DMS 273 (cell line): ENCODE results near the gene PLG.
"Not testable (repeated sequence)": the region's sequence is repeated elsewhere in the genome, so short reads cannot be mapped to it uniquely, and the experiment has no call there.

Experiments used
- DNase-seq: peaks from one replicate; lab custom pipeline; 2025; ENCODE audit not compliant: unreplicated experiment; lab: John Stamatoyannopoulos, UW

Gene PLG

DNA sequence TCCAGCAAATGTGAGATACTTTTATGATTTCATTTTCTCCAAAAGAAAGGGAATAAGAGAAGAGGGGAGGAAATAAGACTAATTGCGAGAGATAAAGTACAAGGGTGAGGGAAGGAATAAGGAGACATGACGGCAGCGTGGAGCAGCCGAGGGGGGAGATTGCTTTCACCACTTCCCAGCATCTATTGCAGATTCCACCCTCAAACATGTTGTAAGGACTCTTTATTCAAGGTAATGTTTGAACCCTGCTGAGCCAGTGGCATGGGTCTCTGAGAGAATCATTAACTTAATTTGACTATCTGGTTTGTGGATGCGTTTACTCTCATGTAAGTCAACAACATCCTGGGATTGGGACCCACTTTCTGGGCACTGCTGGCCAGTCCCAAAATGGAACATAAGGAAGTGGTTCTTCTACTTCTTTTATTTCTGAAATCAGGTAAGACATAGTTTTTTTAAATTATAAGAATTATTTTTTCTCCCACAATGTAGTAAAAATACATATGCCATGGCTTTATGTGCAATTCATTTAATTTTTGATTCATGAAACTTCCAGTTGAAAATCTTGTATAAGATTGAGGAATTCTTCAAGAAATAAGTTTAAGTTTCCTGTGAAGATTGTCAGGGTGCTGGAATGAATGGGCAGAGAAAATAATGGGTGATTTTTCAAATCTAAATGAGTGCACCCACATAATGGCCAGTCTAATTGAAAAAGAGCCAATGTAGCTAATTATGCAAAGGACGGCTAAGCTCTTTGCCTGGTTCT lies at the start of gene PLG:
Gene PLG, plus strand, starts transcription at position 327 of the 763 bp plus-strand sequence. Its CDS starts 61 bp downstream, at position 388.
- not testable (repeated sequence) for DNase-seq

DNA sequence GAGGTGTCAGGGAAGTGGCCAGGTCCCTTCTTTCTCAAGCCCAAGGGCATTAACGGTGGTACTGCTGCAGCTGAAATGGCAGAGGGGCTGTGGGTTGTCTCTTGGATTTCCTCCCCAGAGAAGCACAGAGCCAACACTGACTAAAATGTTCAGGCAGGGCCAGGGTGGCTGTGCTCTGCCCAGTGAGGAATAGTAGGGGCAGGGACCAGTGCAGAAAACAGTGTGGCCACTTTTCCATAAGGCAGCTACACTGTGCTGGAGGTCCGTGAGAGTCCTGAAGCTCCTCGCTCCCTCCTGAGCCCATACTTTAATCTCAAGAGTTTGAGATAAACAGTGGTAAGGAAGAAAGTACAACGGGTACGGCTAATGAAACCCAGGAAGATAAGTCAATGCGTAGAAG lies 42.5 kb upstream of the PLG start:
- DNase-seq: no peak

DNA sequence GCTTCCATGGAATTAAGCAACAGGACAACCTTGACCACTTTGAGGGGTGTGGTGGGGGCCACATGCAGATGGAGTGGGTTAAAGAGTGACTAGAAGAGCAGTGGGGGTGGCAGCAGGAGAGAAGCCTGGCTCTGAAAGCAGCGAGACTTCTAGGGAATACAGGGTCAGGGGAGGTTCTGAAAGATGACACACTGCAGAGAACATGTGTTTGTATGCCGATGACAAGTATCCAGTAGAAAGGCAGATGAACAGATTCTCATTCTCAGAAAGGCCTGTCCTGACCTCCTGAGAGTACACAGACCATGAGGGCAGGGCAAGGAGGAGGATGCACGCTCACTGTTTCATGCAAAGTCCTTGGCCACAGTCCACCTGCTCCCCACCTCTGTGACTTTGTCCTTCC lies 40.8 kb upstream of the PLG start:
- no peak for DNase-seq

DNA sequence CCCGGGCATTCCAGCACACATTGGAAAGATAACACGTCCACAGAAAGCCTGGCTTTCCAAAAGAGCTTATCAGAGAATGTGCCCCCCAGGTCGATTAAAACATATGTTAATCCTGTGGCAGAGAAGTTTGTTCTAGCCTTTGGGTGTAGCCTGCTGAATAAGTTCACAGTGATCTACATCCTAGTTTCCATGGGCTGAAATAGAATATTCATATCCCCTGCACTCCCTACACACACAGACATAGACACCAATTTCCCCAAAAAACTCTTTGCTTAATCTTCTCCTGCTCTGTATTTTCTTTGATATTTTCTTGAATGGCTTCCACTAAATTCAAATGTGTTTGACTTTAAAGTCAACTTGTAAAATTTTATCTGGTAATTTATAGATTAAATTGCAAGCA lies 39.6 kb upstream of the PLG start:
- no peak for DNase-seq

DNA sequence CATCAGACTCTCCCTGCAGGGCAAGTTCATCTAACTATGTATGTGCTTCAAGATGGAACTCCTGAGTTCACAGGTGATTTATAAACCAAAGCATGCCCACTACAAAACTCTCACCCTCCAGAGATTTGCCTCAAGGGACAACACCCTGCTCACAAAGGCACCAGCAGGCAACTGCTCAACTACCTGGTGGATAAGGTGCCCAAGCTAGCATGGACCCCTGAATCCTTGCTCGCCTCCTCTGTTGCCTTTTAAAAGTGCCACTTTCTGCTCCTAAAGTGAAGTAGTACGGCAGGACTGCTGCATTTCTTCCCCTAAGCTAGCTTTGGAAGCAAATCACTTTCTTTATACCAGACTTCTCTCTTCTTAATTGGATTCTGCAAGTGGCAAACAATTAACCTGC lies 39.2 kb upstream of the PLG start:
- no peak for DNase-seq

DNA sequence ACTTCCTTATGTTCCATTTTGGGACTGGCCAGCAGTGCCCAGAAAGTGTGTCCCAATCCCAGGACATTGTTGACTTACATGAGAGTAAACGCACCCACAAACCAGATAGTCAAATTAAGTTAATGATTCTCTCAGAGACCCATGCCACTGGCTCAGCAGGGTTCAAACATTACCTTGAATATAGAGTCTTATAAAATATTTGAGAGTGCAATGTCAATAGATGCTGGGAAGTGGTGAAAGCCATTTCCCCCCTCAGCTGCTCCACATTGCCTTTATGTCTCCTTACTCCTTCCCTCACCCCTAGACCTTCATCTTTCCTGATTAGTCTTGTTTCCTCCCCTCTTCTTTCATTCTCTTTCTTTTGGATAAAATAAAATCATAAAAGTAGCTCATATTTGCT lies 37.8 kb upstream of the PLG start, which contains the start of gene LPA:
Gene LPA, minus strand, starts transcription at position 78 of the 400 bp plus-strand sequence. Its CDS starts 61 bp downstream, at position 17.
- DNase-seq: not testable (repeated sequence)

DNA sequence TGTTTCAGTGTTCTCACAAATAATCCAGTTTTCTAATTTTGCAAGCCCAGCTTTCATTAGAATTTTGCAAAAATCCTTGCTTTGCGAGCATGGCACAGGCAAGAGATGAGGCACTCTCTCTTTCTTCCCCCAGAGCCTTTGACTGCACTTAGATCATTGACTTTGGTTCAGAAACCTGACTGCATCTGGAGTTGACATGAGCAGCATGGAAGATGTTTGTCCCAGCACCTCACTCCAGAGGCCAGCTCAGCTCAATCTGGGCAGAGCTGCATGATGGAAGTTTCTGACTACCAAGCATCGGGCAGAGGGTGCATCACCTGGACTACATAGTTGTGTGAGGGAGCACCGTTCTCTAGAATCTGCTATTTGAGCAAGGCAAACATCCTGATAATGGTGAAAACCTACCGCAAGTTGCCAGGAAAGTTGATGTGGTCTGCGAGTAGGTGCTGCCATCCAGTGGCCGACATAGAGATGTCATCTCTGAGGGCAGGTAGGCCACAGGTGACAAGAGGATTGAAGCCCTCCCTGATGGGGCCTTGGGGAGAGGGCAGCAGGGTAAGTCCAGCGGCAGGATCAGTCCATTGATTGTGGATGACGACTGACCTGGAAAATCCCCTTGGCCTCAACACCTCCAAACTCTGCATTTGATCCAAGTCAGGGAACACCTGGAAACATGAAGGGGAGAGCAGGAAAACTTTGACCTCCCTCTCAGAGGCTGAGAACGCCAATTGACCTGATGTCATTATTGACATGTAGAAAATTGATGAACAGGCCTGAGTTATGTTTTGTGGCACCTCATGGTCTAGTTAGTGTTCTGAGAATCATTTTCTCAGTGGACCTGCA lies 34.2 kb upstream of the PLG start:
- DNase-seq: peak; percentile 46

DNA sequence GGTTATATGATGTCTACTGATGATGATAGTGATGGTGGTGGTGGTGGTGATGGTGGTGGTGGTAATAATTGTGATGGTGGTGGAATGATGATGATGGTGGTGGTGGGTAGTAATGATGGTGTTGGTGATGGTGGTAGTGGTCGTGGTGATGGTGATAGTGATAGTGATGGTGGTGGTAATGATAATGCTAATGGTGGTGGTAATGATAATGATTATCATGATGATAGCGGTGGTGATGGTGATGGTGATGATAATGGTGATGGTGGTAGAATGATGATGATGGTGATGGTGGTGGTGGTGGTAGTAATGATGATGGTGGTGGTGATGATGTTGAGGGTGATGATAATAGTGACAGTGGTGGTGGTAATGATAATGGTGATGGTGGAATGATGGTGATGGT lies 33.5 kb upstream of the PLG start:
- DNase-seq: no peak

DNA sequence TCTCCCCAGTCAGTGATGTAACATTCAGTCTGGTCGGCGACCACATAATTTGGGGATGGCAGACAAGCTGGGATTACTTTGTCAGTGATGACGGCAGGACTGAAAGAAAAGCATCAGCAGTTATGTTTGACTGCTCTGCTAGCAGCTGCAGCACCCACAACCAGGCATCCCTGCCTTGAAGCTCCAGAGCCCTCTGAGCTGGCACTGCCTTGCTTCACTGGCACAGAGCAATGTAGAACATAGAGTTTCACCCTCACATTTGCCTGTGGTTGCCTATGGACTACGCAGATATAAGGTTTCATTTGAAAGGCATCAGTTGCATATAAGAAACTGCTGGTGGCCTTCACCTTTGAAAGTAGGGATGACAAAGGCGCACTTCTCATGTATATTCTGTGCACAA lies 25.6 kb upstream of the PLG start:
- not testable (repeated sequence) for DNase-seq

DNA sequence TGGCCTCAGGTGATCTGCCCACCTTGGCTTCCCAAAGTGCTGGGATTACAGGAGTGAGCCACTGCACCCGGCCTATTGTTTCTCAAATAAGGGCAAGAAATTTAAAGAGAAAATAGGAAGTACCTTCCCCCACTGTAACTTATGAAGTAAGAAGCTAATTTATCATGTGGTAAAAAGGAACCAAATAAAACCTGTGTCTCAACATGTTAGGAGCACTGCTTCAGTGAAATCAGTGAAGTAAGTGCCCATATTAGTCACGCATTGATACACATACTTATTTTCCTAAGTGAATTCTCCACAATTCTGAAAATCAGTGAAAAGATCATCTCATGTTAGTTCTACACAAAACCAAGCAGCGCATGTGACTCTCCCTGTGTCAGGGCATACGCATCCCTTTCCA lies 23.8 kb upstream of the PLG start:
- DNase-seq: no peak

DNA sequence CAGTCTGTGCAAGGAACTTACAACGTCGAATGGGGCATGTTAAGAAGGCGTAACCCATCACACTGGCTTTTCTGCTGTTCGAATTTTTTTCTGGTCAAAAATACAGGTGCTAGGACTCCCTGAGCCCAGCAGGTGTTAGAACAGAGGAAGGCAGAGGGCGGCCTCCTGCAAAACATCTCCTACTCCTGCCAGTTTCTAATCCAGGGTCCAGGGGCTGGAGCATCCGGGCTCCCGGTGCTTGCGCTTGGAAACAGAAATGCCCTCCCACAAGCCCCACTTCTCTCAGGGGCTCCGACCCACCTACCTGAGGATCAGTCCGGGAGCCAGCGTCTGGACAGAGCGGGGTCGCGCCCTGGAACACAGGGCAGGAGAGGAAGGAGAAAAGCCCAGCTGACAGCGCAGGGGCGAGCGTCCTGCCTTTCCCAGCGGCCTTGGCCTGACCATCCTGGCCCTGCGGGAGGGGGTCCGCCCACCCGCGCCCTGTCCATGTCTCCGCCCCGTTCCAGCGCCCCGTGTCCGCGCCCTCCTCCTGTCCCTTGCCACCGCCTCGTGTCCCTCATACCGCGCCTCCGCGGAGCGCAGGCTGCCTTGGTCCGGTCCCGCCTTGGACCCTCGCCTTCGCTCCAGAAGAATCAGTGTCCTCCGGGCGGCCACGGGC lies 23.2 kb upstream of the PLG start:
- DNase-seq: no peak

DNA sequence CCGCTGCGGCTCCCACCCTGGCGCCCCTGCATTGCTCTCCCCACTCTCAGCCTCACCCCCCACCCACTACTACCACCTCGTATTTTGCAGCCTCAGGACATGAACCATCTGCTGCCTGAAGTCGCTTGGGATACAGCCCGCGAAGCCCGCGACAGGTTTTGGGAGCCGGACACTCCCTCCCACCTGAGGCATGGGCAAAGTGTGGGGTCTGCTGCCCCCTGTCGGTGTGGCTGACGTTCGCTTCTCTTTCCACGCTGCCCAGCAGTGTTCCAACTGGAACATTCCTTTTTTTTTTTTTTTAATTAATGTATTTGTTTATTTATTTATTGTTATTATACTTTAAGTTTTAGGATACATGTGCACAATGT lies 22.7 kb upstream of the PLG start:
- peak; percentile 50 for DNase-seq

DNA sequence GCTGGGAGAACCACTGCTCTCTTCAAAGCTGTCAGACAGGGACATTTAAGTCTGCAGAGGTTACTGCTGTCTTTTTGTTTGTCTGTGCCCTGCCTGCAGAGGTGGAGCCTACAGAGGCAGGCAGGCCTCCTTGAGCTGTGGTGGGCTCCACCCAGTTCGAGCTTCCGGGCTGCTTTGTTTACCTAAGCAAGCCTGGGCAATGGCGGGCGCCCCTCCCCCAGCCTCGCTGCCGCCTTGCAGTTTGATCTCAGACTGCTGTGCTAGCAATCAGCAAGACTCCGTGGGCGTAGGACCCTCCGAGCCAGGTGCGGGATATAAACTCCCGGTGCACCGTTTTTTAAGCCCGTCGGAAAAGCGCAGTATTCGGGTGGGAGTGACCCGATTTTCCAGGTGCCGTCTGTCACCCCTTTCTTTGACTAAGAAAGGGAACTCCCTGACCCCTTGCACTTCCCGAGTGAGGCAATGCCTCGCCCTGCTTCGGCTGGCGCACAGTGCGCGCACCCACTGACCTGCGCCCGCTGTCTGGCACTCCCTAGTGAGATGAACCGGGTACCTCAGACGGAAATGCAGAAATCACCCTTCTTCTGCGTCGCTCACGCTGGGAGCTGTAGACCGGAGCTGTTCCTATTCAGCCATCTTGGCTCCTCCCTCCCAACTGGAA lies 16.8 kb upstream of the PLG start:
- not testable (repeated sequence) for DNase-seq

DNA sequence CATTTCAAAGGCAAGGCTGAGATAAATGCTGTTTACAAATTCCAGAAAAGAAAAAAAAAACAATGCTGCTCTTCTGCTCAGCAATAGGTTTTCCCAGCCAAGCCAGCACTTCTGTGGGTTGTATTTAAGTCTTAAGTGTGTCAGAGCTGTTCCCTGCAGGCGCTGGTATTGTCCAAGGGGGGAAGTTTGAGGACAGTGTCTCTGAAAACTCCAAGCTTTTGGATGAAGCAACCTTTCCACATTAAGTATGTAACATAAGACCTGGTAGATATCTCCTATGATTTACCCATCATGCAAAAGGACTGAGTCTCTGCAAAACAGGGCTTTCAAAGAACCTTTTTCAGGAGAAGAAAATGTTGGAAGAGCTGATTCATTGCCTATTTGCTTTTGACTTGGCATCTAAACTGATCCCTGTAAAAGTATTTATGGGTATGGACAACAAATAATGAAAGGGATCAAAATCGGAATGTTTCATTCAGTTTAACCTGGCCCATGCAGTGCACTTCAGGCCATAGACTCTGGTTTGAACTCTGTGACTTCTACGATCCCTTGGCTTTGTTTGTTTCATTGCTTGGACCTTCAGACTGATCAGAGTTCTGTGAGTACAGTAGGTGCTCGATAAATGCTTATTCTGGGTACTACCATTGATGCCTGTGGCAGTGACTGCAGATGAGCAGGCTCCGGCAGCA lies 16.1 kb upstream of the PLG start:
- DNase-seq: no peak

DNA sequence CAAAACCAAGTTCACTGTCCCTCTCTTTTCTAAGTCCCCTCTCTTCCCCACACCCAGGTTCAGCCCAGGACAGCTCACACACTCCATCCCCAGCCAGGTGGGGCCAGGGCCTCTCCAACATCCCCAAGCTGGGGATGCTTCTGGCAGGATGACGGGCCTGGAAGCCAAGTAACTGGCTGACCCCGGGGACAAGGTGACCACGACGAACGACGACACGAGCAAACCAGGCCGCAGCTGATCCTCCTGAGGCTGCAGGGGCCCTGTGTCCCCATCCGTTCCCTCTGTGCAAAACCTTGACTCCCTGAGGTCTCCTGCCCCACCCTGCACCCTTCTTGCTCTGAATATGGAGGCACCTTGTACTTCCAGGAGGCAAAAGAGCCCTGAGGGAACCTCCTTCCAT lies 11.6 kb upstream of the PLG start:
- no peak for DNase-seq

DNA sequence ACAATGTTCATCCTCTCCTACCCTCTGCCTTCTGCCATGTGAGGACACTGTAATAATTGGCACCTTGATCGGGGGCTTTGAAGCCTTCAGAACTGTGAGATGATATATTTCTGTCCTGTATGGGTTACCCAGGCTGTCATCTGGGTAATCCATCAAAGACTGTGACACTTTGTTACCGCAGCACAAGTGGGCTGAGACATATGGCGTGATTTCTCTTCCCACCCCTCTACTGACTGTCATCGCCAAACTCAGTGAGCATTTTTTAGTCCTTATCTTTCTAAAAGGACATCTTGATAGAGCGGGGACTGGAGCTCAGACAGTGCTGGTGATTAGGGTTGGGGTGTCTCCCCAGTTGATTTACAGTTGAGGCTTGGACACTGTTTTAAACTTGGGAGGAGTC lies 10.4 kb upstream of the PLG start:
- no peak for DNase-seq

DNA sequence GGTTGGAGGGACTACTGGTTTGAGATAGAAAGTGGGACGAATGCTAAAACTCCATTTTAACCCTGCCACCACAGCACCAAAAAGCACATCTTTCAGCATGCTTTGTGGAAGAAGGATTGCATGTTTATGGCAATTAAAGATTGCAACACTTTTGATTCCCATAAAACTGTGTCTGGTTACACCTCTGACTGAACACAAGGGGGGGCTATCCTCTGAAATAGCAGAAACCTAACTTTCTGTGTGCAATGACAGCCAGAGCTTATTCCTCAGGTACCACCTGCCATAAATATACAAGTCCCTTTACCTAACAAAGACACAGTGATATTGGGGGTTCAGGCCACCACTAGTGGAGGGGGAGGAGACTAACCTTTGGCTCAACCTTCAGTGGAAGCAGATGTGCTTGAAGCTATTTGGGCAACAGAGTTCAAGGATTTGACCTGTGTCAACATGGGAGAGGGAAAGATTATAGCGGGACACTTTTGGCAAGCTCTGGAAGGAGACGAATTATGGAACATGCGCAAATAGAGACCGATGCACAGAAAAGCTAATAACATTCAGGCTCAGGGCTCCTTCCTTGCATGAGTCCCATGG lies 9.6 kb upstream of the PLG start:
- DNase-seq: peak; percentile 7

DNA sequence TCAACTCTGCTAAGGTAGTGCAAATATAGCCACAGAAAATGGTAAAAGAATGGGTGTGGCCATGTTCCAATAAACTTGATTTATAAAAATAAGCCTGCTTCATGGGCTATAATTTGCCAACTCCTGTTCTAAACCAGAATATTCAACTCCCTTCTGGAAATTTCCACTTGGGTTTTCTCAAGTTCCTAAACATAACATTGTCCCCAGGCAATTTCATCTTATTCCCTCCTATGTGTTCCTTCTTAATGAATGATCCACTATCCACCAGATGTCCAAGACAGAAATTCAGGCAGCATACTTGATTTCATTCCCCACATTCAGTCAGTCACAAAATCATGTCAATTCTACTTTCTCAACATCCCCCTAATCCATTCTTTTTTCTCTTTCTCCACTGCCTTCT lies 7.0 kb upstream of the PLG start:
- not testable (repeated sequence) for DNase-seq

DNA sequence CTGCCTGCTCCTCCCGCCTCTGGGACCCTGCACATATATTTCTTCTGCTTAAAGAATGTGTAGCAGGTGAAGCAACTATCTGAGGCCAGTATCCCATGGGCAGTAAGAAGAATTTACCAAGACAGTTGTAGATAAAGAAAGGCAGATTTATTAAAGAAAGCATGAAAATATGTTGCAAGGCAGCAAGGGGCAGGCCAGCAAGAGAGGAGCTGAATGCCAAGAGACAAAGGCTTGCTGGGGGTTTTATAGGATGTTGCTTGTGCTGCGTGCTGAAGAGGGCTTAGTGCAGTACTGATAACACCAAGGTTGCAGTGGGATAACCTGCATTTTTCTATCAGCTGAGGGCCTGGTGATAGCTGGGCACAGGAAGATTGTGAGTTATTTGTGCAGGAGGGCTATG lies 6.4 kb upstream of the PLG start:
- not testable (repeated sequence) for DNase-seq

DNA sequence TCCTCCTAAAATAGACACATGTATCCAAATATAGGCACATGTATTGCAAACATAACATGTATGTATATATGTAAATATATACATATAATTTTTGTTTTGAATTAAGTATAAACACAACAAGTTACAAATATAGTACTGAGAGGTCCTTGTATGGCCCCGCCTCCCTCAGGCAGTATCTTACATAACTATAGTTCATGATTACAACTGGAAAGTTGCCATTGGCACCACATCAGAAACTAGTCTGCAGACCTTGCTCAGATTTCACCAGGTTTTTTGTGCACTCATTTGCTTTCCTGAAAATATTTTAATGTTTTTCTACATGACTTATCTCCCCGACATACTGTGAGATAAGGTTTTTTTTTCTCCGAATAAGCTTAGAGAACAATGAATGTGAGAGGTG lies 5.2 kb upstream of the PLG start:
- not testable (repeated sequence) for DNase-seq
